Left lung (tissue), 10 donors: Measurements from ENCODE around the gene MXRA5. TPM values are rescaled to one million over a fixed set of nuclear protein-coding genes. Genes with fewer than 3 reads are reported as not detected.
A peak's percentile ranks its signal among the peaks of the same experiment; 100 is the strongest.
"Not testable (repeated sequence)": the region's sequence is repeated elsewhere in the genome, so short reads cannot be mapped to it uniquely, and the experiment has no call there.

Source experiments
- ATAC-seq: fragments of 200-7000 bp; cut with Tn5 transposase; one replicate; pipeline ENCODE4 v1.9.1; 2020; ENCODE audit warnings: moderate library complexity
- DNase-seq, 4 donors: peaks; one replicate each; pipeline ENCODE4 v3.0.0-alpha.2; 2013 to 2020
- H3K27ac ChIP-seq, 2 donors: fragments of 200-600 bp; sonication (generic) in 1 of 2; one replicate each; pipeline versions ENCODE4 v1.5.0 to v1.8.0; 2020 to 2021
- H3K27me3 ChIP-seq, 2 donors: fragments of 200-600 bp; sonication (generic) in 1 of 2; one replicate each; pipeline versions ENCODE4 v1.5.0 to v1.8.0; 2020 to 2021
- H3K36me3 ChIP-seq, 2 donors: fragments of 200-600 bp; sonication (generic) in 1 of 2; one replicate each; pipeline versions ENCODE4 v1.5.0 to v1.8.0; 2020 to 2021
- H3K4me1 ChIP-seq, 2 donors: fragments of 200-600 bp; one replicate each; pipeline ENCODE4 v1.8.0; 2021
- H3K4me3 ChIP-seq, 2 donors: fragments of 200-600 bp; sonication (generic) in 1 of 2; one replicate each; pipeline versions ENCODE4 v1.5.0 to v1.8.0; 2020 to 2021; ENCODE audit warnings: mild to moderate bottlenecking in 1 of 2
- H3K9me3 ChIP-seq, 2 donors: fragments of 200-600 bp; sonication (generic) in 1 of 2; one replicate each; pipeline versions ENCODE4 v1.5.0 to v1.8.0; 2020 to 2021
- CTCF ChIP-seq, 2 donors: fragments of 200-600 bp; sonication (generic) in 1 of 2; IDR thresholded peaks; one replicate each; pipeline versions ENCODE4 v1.5.0 to v1.8.0; 2021; ENCODE audit warnings: antibody characterized with exemption in 2 of 2
- intact Hi-C, 2 donors: fragments of 100-400 bp; cut with DNase I; formaldehyde crosslinking; loops; one replicate each; pipeline versions ENCODE4 v1.11.2 to v1.14.2; 2022
- polyA plus RNA-seq, 6 donors: library from polyadenylated mRNA; unstranded; fragments of 120-200 nt; gene quantifications; one replicate each; pipeline ENCODE4 v1.2.1, GENCODE V29; 2013; ENCODE audit not compliant: insufficient read length in 6 of 6
- total RNA-seq, 2 donors: library from RNA; stranded (reverse); fragmentation: NEBNext Ultra II Directional; extraction: Animal tissue kit (Norgen Biotek cat#: 25700); gene quantifications; one replicate each; pipeline ENCODE4 v1.2.1, GENCODE V29; 2021
- donor health status: DM: no; HTN: yes; CAD: no.
- donor health status: DM: no; HTN: no; CAD: no.

The MXRA5 gene
- total and polyA plus RNA-seq, 8 donors, result 0.14 to 51.7 (median 0.75) TPM

GRCh38 chrX:3351276-3351675 lies 4.8 kb upstream of the MXRA5 start:
- no peaks in the 10 kb centered on the region for H3K4me1 ChIP-seq
- H3K36me3 ChIP-seq, result no peaks in the 10 kb centered on the region
- H3K9me3 ChIP-seq, result no peaks in the 10 kb centered on the region
- intact Hi-C loops, result no loop called here
- no peak for TF ChIP-seq CTCF (IDR thresholded peaks at IDR 0.05)
- H3K27ac ChIP-seq, result no peak overlapping the region
- DNase-seq (no peak), ATAC-seq (no peak)
- peaks cover 3 to 12% of the 10 kb centered on the region in 2 donors for H3K27me3 ChIP-seq
- H3K4me3 ChIP-seq, result no peak overlapping the region

- Histone ChIP-seq H3K4me3 (no peak overlapping the region), H3K36me3 (no peaks in the 10 kb centered on the region), H3K27me3 (peaks cover 13 to 41% of the 10 kb centered on the region in 2 donors), H3K4me1 (no peaks in the 10 kb centered on the region), H3K27ac (no peak overlapping the region), H3K9me3 (no peaks in the 10 kb centered on the region)
- TF ChIP-seq CTCF (IDR thresholded peaks at IDR 0.05), result no peak
- DNase-seq (no peak), ATAC-seq (no peak)
- intact Hi-C loops, result no loop called here
These were observed 1.7 kb upstream of the MXRA5 start for GRCh38 chrX:3348191-3348590.

GRCh38 chrX:3345281-3346191 lies 916 bp downstream of the MXRA5 start:
- peak; percentile 78 for ATAC-seq
- Histone ChIP-seq H3K4me3 (peak overlapping the region; percentile 16 to 19), H3K4me1 (no peaks in the 10 kb centered on the region), H3K9me3 (no peaks in the 10 kb centered on the region), H3K27me3 (peaks cover 13 to 43% of the 10 kb centered on the region in 2 donors), H3K36me3 (no peaks in the 10 kb centered on the region), H3K27ac (peak overlapping the region in 1 of 2 donors; percentile 68)
- peak; percentile 11 to 62 (median 29) for DNase-seq
- intact Hi-C loops, result no loop called here
- TF ChIP-seq CTCF (IDR thresholded peaks at IDR 0.05), result no peak

- H3K27ac ChIP-seq, intact Hi-C loops, H3K9me3 ChIP-seq, DNase-seq, ATAC-seq, H3K4me1 ChIP-seq, H3K36me3 ChIP-seq, H3K4me3 ChIP-seq: not testable (repeated sequence)
- H3K27me3 ChIP-seq, result peaks cover 13 to 43% of the 10 kb centered on the region in 2 donors
These were observed 2.9 kb downstream of the MXRA5 start for GRCh38 chrX:3343569-3343968.

- H3K27ac ChIP-seq, result no peak overlapping the region
- H3K4me3 ChIP-seq, result no peak overlapping the region
- intact Hi-C loops, result no loop called here
- H3K36me3 ChIP-seq, result no peaks in the 10 kb centered on the region
- H3K27me3 ChIP-seq, result peaks cover 3 to 18% of the 10 kb centered on the region in 2 donors
- DNase-seq (no peak), ATAC-seq (no peak)
- no peaks in the 10 kb centered on the region for H3K4me1 ChIP-seq
- no peak for TF ChIP-seq CTCF (IDR thresholded peaks at IDR 0.05)
- H3K9me3 ChIP-seq, result no peaks in the 10 kb centered on the region
These were observed 6.4 kb downstream of the MXRA5 start for GRCh38 chrX:3340016-3340415.
